NCI-H2196 treated with DMSO at 0.1 percent for 48 hours (cell line): ENCODE data around the gene LCK.
A peak's percentile ranks its signal among the peaks of the same experiment; 100 is the strongest.
"Not testable (repeated sequence)": the region's sequence is repeated elsewhere in the genome, so short reads cannot be mapped to it uniquely, and the experiment has no call there.

ENCODE experiments used
- DNase-seq: peaks from one replicate; lab custom pipeline; 2025; ENCODE audit not compliant: unreplicated experiment; lab: John Stamatoyannopoulos, UW

LCK gene

DNA sequence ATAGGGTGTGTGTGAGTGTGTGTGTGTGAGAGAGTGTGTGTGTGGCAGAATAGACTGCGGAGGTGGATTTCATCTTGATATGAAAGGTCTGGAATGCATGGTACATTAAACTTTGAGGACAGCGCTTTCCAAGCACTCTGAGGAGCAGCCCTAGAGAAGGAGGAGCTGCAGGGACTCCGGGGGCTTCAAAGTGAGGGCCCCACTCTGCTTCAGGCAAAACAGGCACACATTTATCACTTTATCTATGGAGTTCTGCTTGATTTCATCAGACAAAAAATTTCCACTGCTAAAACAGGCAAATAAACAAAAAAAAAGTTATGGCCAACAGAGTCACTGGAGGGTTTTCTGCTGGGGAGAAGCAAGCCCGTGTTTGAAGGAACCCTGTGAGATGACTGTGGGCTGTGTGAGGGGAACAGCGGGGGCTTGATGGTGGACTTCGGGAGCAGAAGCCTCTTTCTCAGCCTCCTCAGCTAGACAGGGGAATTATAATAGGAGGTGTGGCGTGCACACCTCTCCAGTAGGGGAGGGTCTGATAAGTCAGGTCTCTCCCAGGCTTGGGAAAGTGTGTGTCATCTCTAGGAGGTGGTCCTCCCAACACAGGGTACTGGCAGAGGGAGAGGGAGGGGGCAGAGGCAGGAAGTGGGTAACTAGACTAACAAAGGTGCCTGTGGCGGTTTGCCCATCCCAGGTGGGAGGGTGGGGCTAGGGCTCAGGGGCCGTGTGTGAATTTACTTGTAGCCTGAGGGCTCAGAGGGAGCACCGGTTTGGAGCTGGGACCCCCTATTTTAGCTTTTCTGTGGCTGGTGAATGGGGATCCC lies 22.5 kb downstream of the LCK start:
- DNase-seq, result no peak

GRCh38 chr1:32274646-32275340 lies 23.7 kb downstream of the LCK start:
- DNase-seq, result no peak

GRCh38 chr1:32275424-32275823 lies 24.4 kb downstream of the LCK start:
- no peak for DNase-seq

GRCh38 chr1:32276032-32276782 lies 25.1 kb downstream of the LCK start:
- no peak for DNase-seq

- not testable (repeated sequence) for DNase-seq
Observed at GRCh38 chr1:32284777-32285176, 33.7 kb downstream of the LCK start.

- DNase-seq, result no peak
Observed at GRCh38 chr1:32285658-32286057, 34.6 kb downstream of the LCK start.

DNA sequence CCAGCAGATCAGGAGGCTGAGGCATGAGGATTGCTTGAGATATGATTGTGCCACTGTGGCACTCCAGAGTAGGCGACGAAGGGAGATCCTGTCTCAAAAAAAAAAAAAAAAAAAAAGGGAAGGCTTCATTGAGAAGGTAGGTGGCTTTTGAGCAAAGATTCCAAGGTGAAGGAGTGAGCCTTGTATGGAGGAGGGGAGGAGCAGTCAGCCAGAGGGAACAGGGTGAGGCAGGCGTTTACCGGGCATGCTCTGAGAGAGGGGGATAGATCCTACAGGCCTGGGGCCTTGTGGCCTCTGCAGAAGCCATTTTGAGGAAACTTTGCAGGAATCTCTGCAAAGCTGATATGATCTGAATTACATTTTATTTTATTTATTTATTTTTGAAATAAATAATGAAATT lies 35.7 kb downstream of the LCK start:
- DNase-seq, result no peak

GRCh38 chr1:32289256-32289655 lies 38.2 kb downstream of the LCK start:
- no peak for DNase-seq

DNA sequence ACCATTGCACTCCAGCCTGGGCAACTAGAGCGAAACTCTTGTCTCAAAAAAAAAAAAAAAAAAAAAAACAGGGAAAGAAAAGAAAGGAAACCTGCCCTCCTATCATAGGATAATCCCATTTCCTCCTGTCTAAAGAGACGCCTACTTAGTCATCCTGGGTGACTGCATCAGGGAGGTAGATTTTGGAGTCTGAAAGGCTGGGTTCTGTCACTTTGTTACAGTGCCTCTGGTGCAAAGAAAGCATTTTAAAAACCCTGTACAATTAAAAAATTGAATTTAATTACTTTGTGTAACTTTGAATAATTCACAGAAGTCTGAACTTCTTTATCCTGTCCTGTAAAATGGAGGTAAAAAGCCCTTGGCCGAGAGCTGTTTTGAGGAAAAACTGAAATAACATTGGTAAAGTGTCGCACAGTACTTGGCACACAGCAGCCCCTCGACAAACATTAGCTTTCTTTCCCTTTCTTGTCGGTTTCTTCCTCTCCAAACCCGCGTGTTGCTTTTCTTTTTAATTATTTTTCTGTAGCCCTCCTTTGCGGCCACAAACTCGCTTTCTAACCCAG lies 40.2 kb downstream of the LCK start:
- DNase-seq, result no peak

- peak; percentile 84 for DNase-seq
Observed at GRCh38 chr1:32291708-32292538, 40.9 kb downstream of the LCK start, which contains the start of gene HDAC1. Gene HDAC1 (plus strand): TSS chr1:32292083. CDS start chr1:32292170, 87 bp downstream.

DNA sequence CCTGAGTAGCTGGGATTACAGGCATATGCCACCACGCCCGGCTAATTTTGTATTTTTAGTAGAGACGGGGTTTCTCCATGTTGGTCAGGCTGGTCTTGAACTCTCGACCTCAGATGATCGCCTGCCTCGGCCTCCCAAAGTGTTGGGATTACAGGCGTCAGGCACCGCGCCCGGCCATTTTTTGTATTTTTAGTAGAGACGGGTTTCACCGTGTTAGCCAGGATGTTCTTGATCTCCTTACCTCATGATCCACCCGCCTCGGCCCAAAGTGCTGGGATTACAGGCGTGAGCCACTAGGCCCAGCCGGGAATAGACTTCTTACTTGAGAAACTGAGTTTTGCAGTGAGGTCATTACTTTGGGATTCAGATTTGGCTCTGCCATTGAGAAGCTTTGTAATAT lies 47.1 kb downstream of the LCK start:
- DNase-seq, result not testable (repeated sequence)

DNA sequence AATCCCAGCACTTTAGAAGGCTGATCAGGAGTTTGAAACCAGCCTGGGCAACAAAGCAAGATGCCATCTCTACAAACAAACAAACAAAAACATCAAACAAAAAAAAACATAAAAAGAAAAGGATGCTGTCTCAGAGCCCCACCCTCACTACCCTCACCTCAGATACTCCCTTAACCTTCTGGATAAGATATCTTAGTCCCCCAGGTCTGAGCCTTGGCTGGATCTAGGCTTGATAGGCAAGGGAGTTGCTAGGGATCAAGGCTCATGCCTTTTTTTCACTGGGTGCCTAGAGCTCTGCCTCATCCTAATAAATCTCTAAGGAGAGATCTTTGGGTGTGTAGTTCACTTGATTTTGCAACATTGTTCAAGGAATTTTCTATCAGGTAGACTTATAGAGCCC lies 48.3 kb downstream of the LCK start:
- DNase-seq, result no peak

GRCh38 chr1:32303358-32303757 lies 52.3 kb downstream of the LCK start:
- DNase-seq, result no peak

GRCh38 chr1:32303997-32304622 lies 53.0 kb downstream of the LCK start:
- no peak for DNase-seq

- no peak for DNase-seq
Observed at GRCh38 chr1:32305310-32305709, 54.2 kb downstream of the LCK start.

DNA sequence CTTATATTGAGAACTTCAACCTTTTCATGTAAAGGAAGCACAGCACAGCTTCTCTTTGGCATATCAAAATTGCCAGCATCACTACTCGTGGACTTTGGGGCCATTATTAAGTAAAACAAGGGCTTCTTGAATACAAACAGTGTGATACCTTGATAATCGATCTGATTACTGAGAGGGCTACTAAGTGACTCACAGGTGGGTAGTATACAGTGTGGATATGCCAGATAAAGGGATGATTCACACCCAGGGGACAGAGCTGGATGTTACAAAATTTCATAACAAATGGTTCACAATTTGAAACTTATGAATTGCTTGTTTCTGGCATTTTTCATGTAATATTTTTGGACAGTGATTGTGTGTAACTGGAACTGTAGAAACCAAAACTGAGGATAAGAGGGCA lies 56.3 kb downstream of the LCK start:
- no peak for DNase-seq

DNA sequence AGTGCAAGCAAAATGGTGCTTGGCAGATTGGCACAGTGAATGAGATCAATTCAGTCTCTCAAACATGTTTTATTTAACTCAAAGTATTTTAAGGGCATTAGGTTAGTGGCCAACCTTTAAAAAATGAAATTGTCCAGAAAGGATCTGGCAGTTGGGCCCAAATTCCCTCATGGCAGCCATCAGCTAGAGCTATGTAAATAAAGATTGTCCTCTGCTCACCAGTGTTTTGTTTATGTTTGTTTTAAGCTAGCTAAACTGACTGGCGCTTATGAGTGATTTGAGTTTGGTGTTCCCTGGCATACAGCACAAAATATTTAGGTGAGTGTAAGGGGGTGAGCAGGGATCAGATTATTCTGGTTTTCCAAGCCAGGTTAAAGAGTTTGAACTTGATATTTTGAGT lies 58.9 kb downstream of the LCK start:
- no peak for DNase-seq

DNA sequence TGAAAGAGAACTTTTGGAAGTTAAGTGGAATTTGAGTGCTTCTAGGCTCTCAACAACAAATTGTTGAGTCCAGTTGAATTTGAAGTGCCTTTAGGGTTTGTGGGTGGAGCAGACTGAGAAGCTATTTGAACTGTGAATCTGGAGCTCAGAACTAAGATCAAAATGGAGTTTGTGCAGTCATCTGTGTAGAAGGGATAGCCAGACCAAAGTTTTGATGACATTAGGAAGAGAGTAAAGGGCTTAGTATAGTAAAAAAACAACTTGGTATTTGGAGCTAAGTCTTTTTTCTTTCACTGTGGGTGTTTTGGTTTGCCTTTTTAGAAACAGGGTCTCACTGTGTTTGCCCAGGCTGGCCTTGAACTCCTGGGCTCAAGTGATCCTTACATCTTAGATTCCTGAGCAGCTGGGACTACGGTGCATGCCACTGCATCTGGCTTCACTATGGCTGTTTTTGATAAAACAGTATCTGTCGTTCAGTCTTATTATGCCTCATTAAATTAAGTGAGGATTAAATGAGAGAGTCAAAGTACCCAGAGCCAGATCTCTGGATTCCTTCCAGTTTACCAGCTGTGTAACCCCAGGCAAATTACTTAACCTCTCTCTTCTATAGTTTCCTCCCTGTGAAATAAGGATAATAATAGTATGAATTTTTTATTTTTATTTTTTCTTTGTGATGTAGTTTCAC lies 60.8 kb downstream of the LCK start:
- DNase-seq, result no peak

GRCh38 chr1:32316903-32317277 lies 65.8 kb downstream of the LCK start:
- DNase-seq, result no peak
